ENCODE data around the gene C3orf80.

The C3orf80 gene

DNA sequence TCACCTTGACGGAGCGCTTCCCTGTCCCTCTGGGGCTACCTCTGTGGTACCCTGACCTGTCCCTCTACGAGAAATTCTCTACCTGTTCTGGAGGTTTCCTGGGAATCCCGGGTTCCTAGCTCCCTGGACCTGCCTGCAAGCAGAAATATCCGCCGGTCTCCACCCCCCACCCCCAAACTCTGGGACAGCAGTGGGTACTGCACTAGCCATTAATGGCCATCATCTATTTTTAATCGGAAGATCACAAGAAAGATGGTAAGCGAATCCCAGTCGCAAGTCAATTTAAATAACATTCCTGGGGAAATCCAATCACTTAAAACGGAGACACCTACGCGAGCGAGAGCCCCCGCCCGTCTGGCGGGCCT, 429 bp upstream of the C3orf80 start:
- TF ChIP-seq POLR2AphosphoS5 (IDR thresholded peaks at IDR 0.05; ENCODE audit: low read depth, low read length) (no peak), FOXP2 (optimal IDR thresholded peaks at IDR 0.05; ENCODE audit: borderline replicate concordance, extremely low read depth, extremely low read length, insufficient read depth) (no peak), TAF1 (IDR thresholded peaks at IDR 0.05; ENCODE audit: borderline replicate concordance, insufficient read depth, low read length) (no peak), SIN3A (IDR thresholded peaks at IDR 0.05; ENCODE audit: borderline replicate concordance, insufficient read depth, low read length) (no peak)
- TF ChIP-seq, protein P1, sequence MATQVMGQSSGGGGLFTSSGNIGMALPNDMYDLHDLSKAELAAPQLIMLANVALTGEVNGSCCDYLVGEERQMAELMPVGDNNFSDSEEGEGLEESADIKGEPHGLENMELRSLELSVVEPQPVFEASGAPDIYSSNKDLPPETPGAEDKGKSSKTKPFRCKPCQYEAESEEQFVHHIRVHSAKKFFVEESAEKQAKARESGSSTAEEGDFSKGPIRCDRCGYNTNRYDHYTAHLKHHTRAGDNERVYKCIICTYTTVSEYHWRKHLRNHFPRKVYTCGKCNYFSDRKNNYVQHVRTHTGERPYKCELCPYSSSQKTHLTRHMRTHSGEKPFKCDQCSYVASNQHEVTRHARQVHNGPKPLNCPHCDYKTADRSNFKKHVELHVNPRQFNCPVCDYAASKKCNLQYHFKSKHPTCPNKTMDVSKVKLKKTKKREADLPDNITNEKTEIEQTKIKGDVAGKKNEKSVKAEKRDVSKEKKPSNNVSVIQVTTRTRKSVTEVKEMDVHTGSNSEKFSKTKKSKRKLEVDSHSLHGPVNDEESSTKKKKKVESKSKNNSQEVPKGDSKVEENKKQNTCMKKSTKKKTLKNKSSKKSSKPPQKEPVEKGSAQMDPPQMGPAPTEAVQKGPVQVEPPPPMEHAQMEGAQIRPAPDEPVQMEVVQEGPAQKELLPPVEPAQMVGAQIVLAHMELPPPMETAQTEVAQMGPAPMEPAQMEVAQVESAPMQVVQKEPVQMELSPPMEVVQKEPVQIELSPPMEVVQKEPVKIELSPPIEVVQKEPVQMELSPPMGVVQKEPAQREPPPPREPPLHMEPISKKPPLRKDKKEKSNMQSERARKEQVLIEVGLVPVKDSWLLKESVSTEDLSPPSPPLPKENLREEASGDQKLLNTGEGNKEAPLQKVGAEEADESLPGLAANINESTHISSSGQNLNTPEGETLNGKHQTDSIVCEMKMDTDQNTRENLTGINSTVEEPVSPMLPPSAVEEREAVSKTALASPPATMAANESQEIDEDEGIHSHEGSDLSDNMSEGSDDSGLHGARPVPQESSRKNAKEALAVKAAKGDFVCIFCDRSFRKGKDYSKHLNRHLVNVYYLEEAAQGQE (IDR thresholded peaks at IDR 0.05; ENCODE audit: insufficient read depth in 1 of 2, low read depth in 2 of 2, low read length in 2 of 2), result no peak

GRCh38 chr3:160226026-160226907, 1.0 kb downstream of the C3orf80 start:
- no peak for TF ChIP-seq SIN3A (IDR thresholded peaks at IDR 0.05; ENCODE audit: borderline replicate concordance, insufficient read depth, low read length)
- TF ChIP-seq, protein P1 (IDR thresholded peaks at IDR 0.05; ENCODE audit: insufficient read depth in 1 of 2, low read depth in 2 of 2, low read length in 2 of 2), result peak; percentile 33 to 73; a peak in 3 of 4 replicates

DNA sequence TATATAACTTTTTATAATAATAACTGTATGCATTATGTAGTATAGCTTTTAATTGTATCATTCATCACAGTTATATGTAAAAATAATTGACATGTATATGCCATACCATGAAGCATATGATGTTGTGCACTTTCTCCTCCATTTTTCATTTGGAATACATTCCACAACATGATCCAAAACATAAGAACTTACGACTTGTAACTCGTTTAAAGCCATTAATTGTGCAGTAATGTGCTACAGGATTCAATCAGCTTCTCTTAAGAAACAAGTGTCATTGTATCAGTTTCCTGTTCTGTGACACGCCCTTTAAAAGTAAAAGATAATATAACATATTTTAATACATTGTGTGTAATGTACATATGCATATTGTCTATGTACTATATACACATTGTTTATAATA, 2.2 kb downstream of the C3orf80 start:
- TF ChIP-seq SIN3A (IDR thresholded peaks at IDR 0.05; ENCODE audit: borderline replicate concordance, insufficient read depth, low read length), result no peak
- no peak for TF ChIP-seq TAF1 (IDR thresholded peaks at IDR 0.05; ENCODE audit: borderline replicate concordance, insufficient read depth, low read length)
- no peak for TF ChIP-seq FOXP2 (optimal IDR thresholded peaks at IDR 0.05; ENCODE audit: borderline replicate concordance, extremely low read depth, extremely low read length, insufficient read depth)
- TF ChIP-seq, protein P1 (IDR thresholded peaks at IDR 0.05; ENCODE audit: insufficient read depth in 1 of 2, low read depth in 2 of 2, low read length in 2 of 2), result no peak
- no peak for TF ChIP-seq POLR2AphosphoS5 (IDR thresholded peaks at IDR 0.05; ENCODE audit: low read depth, low read length)

- TF ChIP-seq TAF1 (IDR thresholded peaks at IDR 0.05; ENCODE audit: borderline replicate concordance, insufficient read depth, low read length) (no peak), FOXP2 (optimal IDR thresholded peaks at IDR 0.05; ENCODE audit: borderline replicate concordance, extremely low read depth, extremely low read length, insufficient read depth) (no peak), SIN3A (IDR thresholded peaks at IDR 0.05; ENCODE audit: borderline replicate concordance, insufficient read depth, low read length) (no peak), POLR2AphosphoS5 (IDR thresholded peaks at IDR 0.05; ENCODE audit: low read depth, low read length) (no peak)
- TF ChIP-seq, protein P1 (IDR thresholded peaks at IDR 0.05; ENCODE audit: insufficient read depth in 1 of 2, low read depth in 2 of 2, low read length in 2 of 2), result no peak
These were observed 6.8 kb downstream of the C3orf80 start for GRCh38 chr3:160232014-160232413.

Data from PFSK-1 (cell line).